ENCODE data around the gene RUVBL2.
"Not testable (repeated sequence)": the region's sequence is repeated elsewhere in the genome, so short reads cannot be mapped to it uniquely, and the experiment has no call there.

- TF ChIP-seq, protein P1, sequence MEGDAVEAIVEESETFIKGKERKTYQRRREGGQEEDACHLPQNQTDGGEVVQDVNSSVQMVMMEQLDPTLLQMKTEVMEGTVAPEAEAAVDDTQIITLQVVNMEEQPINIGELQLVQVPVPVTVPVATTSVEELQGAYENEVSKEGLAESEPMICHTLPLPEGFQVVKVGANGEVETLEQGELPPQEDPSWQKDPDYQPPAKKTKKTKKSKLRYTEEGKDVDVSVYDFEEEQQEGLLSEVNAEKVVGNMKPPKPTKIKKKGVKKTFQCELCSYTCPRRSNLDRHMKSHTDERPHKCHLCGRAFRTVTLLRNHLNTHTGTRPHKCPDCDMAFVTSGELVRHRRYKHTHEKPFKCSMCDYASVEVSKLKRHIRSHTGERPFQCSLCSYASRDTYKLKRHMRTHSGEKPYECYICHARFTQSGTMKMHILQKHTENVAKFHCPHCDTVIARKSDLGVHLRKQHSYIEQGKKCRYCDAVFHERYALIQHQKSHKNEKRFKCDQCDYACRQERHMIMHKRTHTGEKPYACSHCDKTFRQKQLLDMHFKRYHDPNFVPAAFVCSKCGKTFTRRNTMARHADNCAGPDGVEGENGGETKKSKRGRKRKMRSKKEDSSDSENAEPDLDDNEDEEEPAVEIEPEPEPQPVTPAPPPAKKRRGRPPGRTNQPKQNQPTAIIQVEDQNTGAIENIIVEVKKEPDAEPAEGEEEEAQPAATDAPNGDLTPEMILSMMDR (IDR thresholded peaks at IDR 0.05), result not testable (repeated sequence)
- TF ChIP-seq POLR2A (IDR thresholded peaks at IDR 0.05), result not testable (repeated sequence)
Observed at GRCh38 chr19:49038557-49039276, 45.0 kb downstream of the RUVBL2 start.

All from gastroesophageal sphincter (tissue), 3 donors.